ENCODE measurements around the gene FBXL17.

The FBXL17 gene

GRCh38 chr5:107835096-107835495 lies 546.8 kb downstream of the FBXL17 start:
- H3K27me3 ChIP-seq (ENCODE audit: low read depth, low read length): no peaks in the 10 kb centered on the region
- no peaks in the 10 kb centered on the region for H3K4me1 ChIP-seq (ENCODE audit: low read length)
- no peaks in the 10 kb centered on the region for H3K36me3 ChIP-seq (replicated peaks; ENCODE audit: low read depth, low read length)
- no peaks in the 10 kb centered on the region for H3K9me3 ChIP-seq (ENCODE audit: insufficient read depth, low read length)
- no peak overlapping the region for H3K4me2 ChIP-seq (ENCODE audit: low read length)
- no peak overlapping the region for H2AFZ ChIP-seq (ENCODE audit: low read depth, low read length)
- TF ChIP-seq CTCF (IDR thresholded peaks at IDR 0.05; ENCODE audit: low read depth, low read length): no peak
- TF ChIP-seq EZH2phosphoT487 (IDR thresholded peaks at IDR 0.05; ENCODE audit: low read depth): no peak
- no peak overlapping the region for H3K9ac ChIP-seq (ENCODE audit: low read length)
- no peaks in the 10 kb centered on the region for H4K20me1 ChIP-seq (ENCODE audit: insufficient read depth, low read length)
- no peak overlapping the region for H3K4me3 ChIP-seq (ENCODE audit: low read length)
- no peaks in the 10 kb centered on the region for H3K79me2 ChIP-seq (ENCODE audit: low read length)
- H3K27ac ChIP-seq (ENCODE audit: low read length): no peak overlapping the region

GRCh38 chr5:107832746-107833145 lies 549.2 kb downstream of the FBXL17 start:
- H3K79me2 ChIP-seq (ENCODE audit: low read length): no peaks in the 10 kb centered on the region
- no peak overlapping the region for H3K4me2 ChIP-seq (ENCODE audit: low read length)
- H4K20me1 ChIP-seq (ENCODE audit: insufficient read depth, low read length): no peaks in the 10 kb centered on the region
- H2AFZ ChIP-seq (ENCODE audit: low read depth, low read length): no peak overlapping the region
- no peak for TF ChIP-seq EZH2phosphoT487 (IDR thresholded peaks at IDR 0.05; ENCODE audit: low read depth)
- TF ChIP-seq CTCF (IDR thresholded peaks at IDR 0.05; ENCODE audit: low read depth, low read length): no peak
- no peak overlapping the region for H3K4me3 ChIP-seq (ENCODE audit: low read length)
- no peak overlapping the region for H3K9ac ChIP-seq (ENCODE audit: low read length)
- H3K27me3 ChIP-seq (ENCODE audit: low read depth, low read length): no peaks in the 10 kb centered on the region
- no peak overlapping the region for H3K27ac ChIP-seq (ENCODE audit: low read length)
- H3K36me3 ChIP-seq (replicated peaks; ENCODE audit: low read depth, low read length): no peaks in the 10 kb centered on the region
- H3K9me3 ChIP-seq (ENCODE audit: insufficient read depth, low read length): no peaks in the 10 kb centered on the region
- H3K4me1 ChIP-seq (ENCODE audit: low read length): no peaks in the 10 kb centered on the region

GRCh38 chr5:107831612-107832395 lies 550.1 kb downstream of the FBXL17 start:
- no peaks in the 10 kb centered on the region for H3K79me2 ChIP-seq (ENCODE audit: low read length)
- H3K36me3 ChIP-seq (replicated peaks; ENCODE audit: low read depth, low read length): no peaks in the 10 kb centered on the region
- no peak overlapping the region for H3K4me2 ChIP-seq (ENCODE audit: low read length)
- H3K4me3 ChIP-seq (ENCODE audit: low read length): no peak overlapping the region
- H3K9ac ChIP-seq (ENCODE audit: low read length): no peak overlapping the region
- H2AFZ ChIP-seq (ENCODE audit: low read depth, low read length): no peak overlapping the region
- TF ChIP-seq EZH2phosphoT487 (IDR thresholded peaks at IDR 0.05; ENCODE audit: low read depth) (no peak), CTCF (IDR thresholded peaks at IDR 0.05; ENCODE audit: low read depth, low read length) (no peak)
- H3K27ac ChIP-seq (ENCODE audit: low read length): no peak overlapping the region
- no peaks in the 10 kb centered on the region for H3K27me3 ChIP-seq (ENCODE audit: low read depth, low read length)
- no peaks in the 10 kb centered on the region for H3K9me3 ChIP-seq (ENCODE audit: insufficient read depth, low read length)
- no peaks in the 10 kb centered on the region for H3K4me1 ChIP-seq (ENCODE audit: low read length)
- no peaks in the 10 kb centered on the region for H4K20me1 ChIP-seq (ENCODE audit: insufficient read depth, low read length)

- Histone ChIP-seq H2AFZ (ENCODE audit: low read depth, low read length) (no peak overlapping the region), H3K4me2 (ENCODE audit: low read length) (no peak overlapping the region), H3K79me2 (ENCODE audit: low read length) (no peaks in the 10 kb centered on the region), H3K9ac (ENCODE audit: low read length) (no peak overlapping the region), H3K27me3 (ENCODE audit: low read depth, low read length) (no peaks in the 10 kb centered on the region), H3K4me3 (ENCODE audit: low read length) (no peak overlapping the region), H4K20me1 (ENCODE audit: insufficient read depth, low read length) (no peaks in the 10 kb centered on the region), H3K27ac (ENCODE audit: low read length) (no peak overlapping the region), H3K4me1 (ENCODE audit: low read length) (no peaks in the 10 kb centered on the region), H3K9me3 (ENCODE audit: insufficient read depth, low read length) (no peaks in the 10 kb centered on the region), H3K36me3 (replicated peaks; ENCODE audit: low read depth, low read length) (no peaks in the 10 kb centered on the region)
- TF ChIP-seq EZH2phosphoT487 (IDR thresholded peaks at IDR 0.05; ENCODE audit: low read depth) (no peak), CTCF (IDR thresholded peaks at IDR 0.05; ENCODE audit: low read depth, low read length) (no peak)
Measured at GRCh38 chr5:107830750-107831149, 551.1 kb downstream of the FBXL17 start.

All from OCI-LY3 (cell line).